Middle frontal gyrus (tissue), 1 donor: ENCODE measurements around the gene LRTM2.

Experiments
- DNase-seq: peaks from one replicate; pipeline ENCODE4 v3.0.0-alpha.2; 2015; ENCODE audit warnings: low spot score; ENCODE audit errors: extremely low spot score

Gene LRTM2

DNA sequence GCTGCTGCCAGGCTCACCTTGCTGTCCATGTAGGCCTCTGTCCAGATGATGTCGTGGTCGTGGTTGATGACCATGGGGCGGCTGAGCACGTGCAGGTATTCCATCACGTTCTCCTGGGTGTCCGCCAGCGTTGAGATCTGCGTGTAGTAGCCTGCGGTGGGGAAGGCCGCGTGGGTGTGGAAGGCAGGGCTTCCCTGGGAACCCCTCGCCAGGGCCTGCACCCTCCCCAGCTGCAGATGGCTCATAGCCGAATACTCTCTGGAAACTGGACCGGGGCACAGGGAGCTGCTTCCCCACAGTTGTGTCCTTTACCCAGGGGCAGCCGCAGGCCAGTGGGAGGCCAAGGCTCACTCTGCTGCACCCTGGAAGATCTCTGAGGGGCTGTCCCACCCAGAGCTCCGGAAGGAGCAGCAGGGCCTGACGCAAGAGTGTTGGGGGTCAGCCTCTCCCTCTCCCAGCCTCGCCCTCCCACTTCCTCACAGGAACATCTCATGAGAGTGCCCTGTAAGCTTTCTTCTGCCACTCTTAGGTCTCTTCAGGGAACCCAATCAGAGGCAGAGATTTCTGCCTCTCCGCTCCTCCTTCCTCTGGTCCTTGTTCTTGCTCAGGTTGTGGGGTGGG, 62.6 kb downstream of the LRTM2 start:
- no peak for DNase-seq

DNA sequence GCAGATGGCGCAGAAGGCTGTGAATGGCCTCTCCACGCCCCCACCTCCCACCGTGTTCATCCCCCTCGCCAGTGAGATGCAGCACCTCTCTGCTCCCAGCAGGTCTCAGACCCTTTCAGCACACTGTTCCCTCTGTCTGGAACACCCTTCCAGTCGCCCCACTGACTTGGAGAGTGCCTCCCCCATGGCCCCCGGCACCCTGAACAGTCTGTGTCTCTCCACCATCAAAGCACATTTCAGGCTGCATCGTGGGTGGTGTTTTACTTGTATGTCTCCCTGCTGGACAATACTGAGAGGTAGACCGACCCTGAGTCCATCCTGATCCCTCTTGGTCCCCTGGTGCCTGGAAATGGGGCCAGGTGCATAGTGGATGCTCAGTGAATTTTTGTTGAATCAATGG, 63.1 kb downstream of the LRTM2 start:
- no peak for DNase-seq

GRCh38 chr12:1884651-1885050, 64.3 kb downstream of the LRTM2 start:
- no peak for DNase-seq

DNA sequence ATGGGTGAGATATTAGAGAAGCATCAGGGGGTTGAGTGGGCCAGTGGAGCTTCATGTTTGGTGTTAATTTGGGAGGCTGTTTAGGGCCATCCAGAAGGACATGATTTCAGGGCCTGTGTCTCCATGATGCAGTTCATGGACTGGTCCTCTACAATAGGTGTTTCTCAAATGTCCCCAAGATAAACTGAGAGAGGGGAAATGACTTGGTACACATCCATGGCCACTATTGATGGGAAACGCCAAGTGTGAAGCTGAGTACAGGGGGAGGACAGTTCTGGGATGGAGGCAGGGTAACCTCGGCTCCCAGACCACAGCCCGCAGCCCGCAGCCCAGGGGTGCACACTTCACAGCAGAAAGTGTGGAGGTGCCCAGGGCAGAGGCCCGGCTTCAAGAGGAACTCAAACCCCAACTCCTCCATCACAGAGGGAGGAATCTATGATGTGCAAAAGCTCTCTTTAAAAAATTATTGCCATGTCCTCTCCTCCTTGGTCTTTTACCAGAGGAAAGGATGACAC, 64.8 kb downstream of the LRTM2 start:
- DNase-seq = no peak

- DNase-seq = no peak
Observed at GRCh38 chr12:1885599-1886245, 65.4 kb downstream of the LRTM2 start.
